ENCODE data around the gene CCNB2. TPM values are rescaled to one million over a fixed set of nuclear protein-coding genes. Genes with fewer than 3 reads are reported as not detected.

CCNB2 gene
- 19.6 and 27.2 TPM in 2 replicates for total RNA-seq

- peak within 1 kb of the TSS; percentile 98 for H3K4me3 ChIP-seq (ENCODE audit: low read depth, low read length)
- peak; percentile 94 for DNase-seq (ENCODE audit: low read depth)
- no peak for TF ChIP-seq CTCF (IDR thresholded peaks at IDR 0.05; ENCODE audit: insufficient read depth, low read depth, low read length)
Observed at GRCh38 chr15:59104912-59105732, at the start of gene CCNB2. TSS of gene CCNB2 (plus strand) at chr15:59105146. CDS start at chr15:59105269, 123 bp downstream.

GRCh38 chr15:59059076-59059597 lies 45.8 kb upstream of the CCNB2 start:
- TF ChIP-seq CTCF (IDR thresholded peaks at IDR 0.05; ENCODE audit: insufficient read depth, low read depth, low read length) = no peak
- no peak overlapping the region for H3K4me3 ChIP-seq (ENCODE audit: low read depth, low read length)
- no peak for DNase-seq (ENCODE audit: low read depth)

- H3K4me3 ChIP-seq (ENCODE audit: low read depth, low read length) = no peak overlapping the region
- TF ChIP-seq CTCF (IDR thresholded peaks at IDR 0.05; ENCODE audit: insufficient read depth, low read depth, low read length) = no peak
- DNase-seq (ENCODE audit: low read depth) = no peak
Observed at GRCh38 chr15:59060348-59060747, 44.6 kb upstream of the CCNB2 start.

GRCh38 chr15:59063042-59063441 lies 41.9 kb upstream of the CCNB2 start:
- TF ChIP-seq CTCF (IDR thresholded peaks at IDR 0.05; ENCODE audit: insufficient read depth, low read depth, low read length) = no peak
- no peak overlapping the region for H3K4me3 ChIP-seq (ENCODE audit: low read depth, low read length)
- DNase-seq (ENCODE audit: low read depth) = peak; percentile 35

- no peak overlapping the region for H3K4me3 ChIP-seq (ENCODE audit: low read depth, low read length)
- TF ChIP-seq CTCF (IDR thresholded peaks at IDR 0.05; ENCODE audit: insufficient read depth, low read depth, low read length) = no peak
- no peak for DNase-seq (ENCODE audit: low read depth)
Observed at GRCh38 chr15:59069430-59069829, 35.5 kb upstream of the CCNB2 start.

GRCh38 chr15:59074607-59075006 lies 30.3 kb upstream of the CCNB2 start:
- TF ChIP-seq CTCF (IDR thresholded peaks at IDR 0.05; ENCODE audit: insufficient read depth, low read depth, low read length) = no peak
- no peak for DNase-seq (ENCODE audit: low read depth)
- H3K4me3 ChIP-seq (ENCODE audit: low read depth, low read length) = no peak overlapping the region

All from fibroblast of villous mesenchyme (primary cell).